ENCODE results near the gene EXOC4.
"Not testable (repeated sequence)": the region's sequence is repeated elsewhere in the genome, so short reads cannot be mapped to it uniquely, and the experiment has no call there.

The EXOC4 gene

GRCh38 chr7:134075799-134076198 lies 822.9 kb downstream of the EXOC4 start:
- Mint-ChIP-seq H3K4me3 (no peak overlapping the region), H3K9me3 (no peaks in the 10 kb centered on the region), H3K4me1 (ENCODE audit: low read depth) (no peaks in the 10 kb centered on the region), H3K36me3 (ENCODE audit: low read depth) (peaks cover 20% of the 10 kb centered on the region), H3K27me3 (no peaks in the 10 kb centered on the region), H3K27ac (no peak overlapping the region)
- DNase-seq: no peak

GRCh38 chr7:134077560-134077959 lies 824.7 kb downstream of the EXOC4 start:
- not testable (repeated sequence) for H3K4me3 Mint-ChIP-seq; DNase-seq; H3K27me3 Mint-ChIP-seq; H3K27ac Mint-ChIP-seq; H3K4me1 Mint-ChIP-seq (ENCODE audit: low read depth); H3K9me3 Mint-ChIP-seq
- H3K36me3 Mint-ChIP-seq (ENCODE audit: low read depth): peaks cover 20% of the 10 kb centered on the region

- H3K9me3 Mint-ChIP-seq: peaks cover 3% of the 10 kb centered on the region
- H3K36me3 Mint-ChIP-seq (ENCODE audit: low read depth): peaks cover 15% of the 10 kb centered on the region
- H3K4me1 Mint-ChIP-seq (ENCODE audit: low read depth): no peaks in the 10 kb centered on the region
- H3K27me3 Mint-ChIP-seq: no peaks in the 10 kb centered on the region
- no peak overlapping the region for H3K27ac Mint-ChIP-seq
- DNase-seq: no peak
- H3K4me3 Mint-ChIP-seq: no peak overlapping the region
Observed at GRCh38 chr7:134078991-134079390, 826.1 kb downstream of the EXOC4 start.

GRCh38 chr7:134081695-134082094 lies 828.8 kb downstream of the EXOC4 start:
- no peak overlapping the region for H3K27ac Mint-ChIP-seq
- no peaks in the 10 kb centered on the region for H3K36me3 Mint-ChIP-seq (ENCODE audit: low read depth)
- H3K4me1 Mint-ChIP-seq (ENCODE audit: low read depth): no peaks in the 10 kb centered on the region
- no peaks in the 10 kb centered on the region for H3K27me3 Mint-ChIP-seq
- peaks cover 9% of the 10 kb centered on the region for H3K9me3 Mint-ChIP-seq
- H3K4me3 Mint-ChIP-seq: no peak overlapping the region
- DNase-seq: no peak

- Mint-ChIP-seq H3K27ac (no peak overlapping the region), H3K4me1 (ENCODE audit: low read depth) (no peaks in the 10 kb centered on the region), H3K36me3 (ENCODE audit: low read depth) (no peaks in the 10 kb centered on the region), H3K9me3 (peaks cover 20% of the 10 kb centered on the region), H3K27me3 (no peaks in the 10 kb centered on the region), H3K4me3 (no peak overlapping the region)
- DNase-seq: no peak
Observed at GRCh38 chr7:134083766-134084487, 831.0 kb downstream of the EXOC4 start.

GRCh38 chr7:134084488-134085144 lies 831.7 kb downstream of the EXOC4 start:
- DNase-seq: no peak
- H3K36me3 Mint-ChIP-seq (ENCODE audit: low read depth): peaks cover 2% of the 10 kb centered on the region
- no peak overlapping the region for H3K27ac Mint-ChIP-seq
- H3K4me3 Mint-ChIP-seq: no peak overlapping the region
- H3K9me3 Mint-ChIP-seq: peaks cover 26% of the 10 kb centered on the region
- no peaks in the 10 kb centered on the region for H3K4me1 Mint-ChIP-seq (ENCODE audit: low read depth)
- H3K27me3 Mint-ChIP-seq: no peaks in the 10 kb centered on the region

- Mint-ChIP-seq H3K9me3 (peaks cover 33% of the 10 kb centered on the region), H3K36me3 (ENCODE audit: low read depth) (peaks cover 5% of the 10 kb centered on the region), H3K27me3 (no peaks in the 10 kb centered on the region), H3K4me3 (no peak overlapping the region), H3K27ac (no peak overlapping the region), H3K4me1 (ENCODE audit: low read depth) (no peaks in the 10 kb centered on the region)
- DNase-seq: no peak
Observed at GRCh38 chr7:134085311-134085710, 832.4 kb downstream of the EXOC4 start.

GRCh38 chr7:134086998-134087735 lies 834.3 kb downstream of the EXOC4 start:
- Mint-ChIP-seq H3K27me3 (no peaks in the 10 kb centered on the region), H3K9me3 (peaks cover 43% of the 10 kb centered on the region), H3K4me3 (no peak overlapping the region), H3K27ac (no peak overlapping the region), H3K4me1 (ENCODE audit: low read depth) (no peaks in the 10 kb centered on the region), H3K36me3 (ENCODE audit: low read depth) (peaks cover 5% of the 10 kb centered on the region)
- DNase-seq: no peak

- H3K27me3 Mint-ChIP-seq: no peaks in the 10 kb centered on the region
- H3K9me3 Mint-ChIP-seq: peaks cover 50% of the 10 kb centered on the region
- H3K27ac Mint-ChIP-seq: no peak overlapping the region
- H3K4me1 Mint-ChIP-seq (ENCODE audit: low read depth): no peaks in the 10 kb centered on the region
- DNase-seq: no peak
- H3K4me3 Mint-ChIP-seq: no peak overlapping the region
- peaks cover 5% of the 10 kb centered on the region for H3K36me3 Mint-ChIP-seq (ENCODE audit: low read depth)
Observed at GRCh38 chr7:134088199-134088598, 835.3 kb downstream of the EXOC4 start.

GRCh38 chr7:134089446-134089845 lies 836.6 kb downstream of the EXOC4 start:
- peaks cover 60% of the 10 kb centered on the region for H3K9me3 Mint-ChIP-seq
- no peak for DNase-seq
- H3K4me3 Mint-ChIP-seq: no peak overlapping the region

GRCh38 chr7:134098072-134098471 lies 845.2 kb downstream of the EXOC4 start:
- H3K4me3 Mint-ChIP-seq: no peak overlapping the region
- no peak overlapping the region for H3K27ac Mint-ChIP-seq
- H3K9me3 Mint-ChIP-seq: peaks cover 30% of the 10 kb centered on the region
- H3K27me3 Mint-ChIP-seq: no peaks in the 10 kb centered on the region
- H3K36me3 Mint-ChIP-seq (ENCODE audit: low read depth): no peaks in the 10 kb centered on the region
- no peaks in the 10 kb centered on the region for H3K4me1 Mint-ChIP-seq (ENCODE audit: low read depth)
- no peak for DNase-seq

More at GRCh38 chr7:134089446-134089845, 836.6 kb downstream of the EXOC4 start:
- no peaks in the 10 kb centered on the region for H3K4me1 Mint-ChIP-seq (ENCODE audit: low read depth)
- no peaks in the 10 kb centered on the region for H3K27me3 Mint-ChIP-seq
- H3K36me3 Mint-ChIP-seq (ENCODE audit: low read depth): peaks cover 5% of the 10 kb centered on the region
- H3K27ac Mint-ChIP-seq: no peak overlapping the region

GRCh38 chr7:134101716-134102115 lies 848.8 kb downstream of the EXOC4 start:
- Mint-ChIP-seq H3K36me3 (ENCODE audit: low read depth) (no peaks in the 10 kb centered on the region), H3K9me3 (peaks cover 7% of the 10 kb centered on the region), H3K4me1 (ENCODE audit: low read depth) (no peaks in the 10 kb centered on the region), H3K4me3 (no peak overlapping the region), H3K27me3 (no peaks in the 10 kb centered on the region), H3K27ac (no peak overlapping the region)
- DNase-seq: no peak

- H3K9me3 Mint-ChIP-seq: no peaks in the 10 kb centered on the region
- no peak overlapping the region for H3K27ac Mint-ChIP-seq
- DNase-seq: no peak
- no peaks in the 10 kb centered on the region for H3K36me3 Mint-ChIP-seq (ENCODE audit: low read depth)
- no peak overlapping the region for H3K4me3 Mint-ChIP-seq
- H3K27me3 Mint-ChIP-seq: no peaks in the 10 kb centered on the region
- no peaks in the 10 kb centered on the region for H3K4me1 Mint-ChIP-seq (ENCODE audit: low read depth)
Observed at GRCh38 chr7:134104166-134104565, 851.3 kb downstream of the EXOC4 start.

- H3K36me3 Mint-ChIP-seq (ENCODE audit: low read depth): no peaks in the 10 kb centered on the region
- H3K9me3 Mint-ChIP-seq: no peaks in the 10 kb centered on the region
- no peak for DNase-seq
- H3K4me3 Mint-ChIP-seq: no peak overlapping the region
- H3K27ac Mint-ChIP-seq: no peak overlapping the region
- no peaks in the 10 kb centered on the region for H3K4me1 Mint-ChIP-seq (ENCODE audit: low read depth)
- no peaks in the 10 kb centered on the region for H3K27me3 Mint-ChIP-seq
Observed at GRCh38 chr7:134105841-134106240, 853.0 kb downstream of the EXOC4 start.

GRCh38 chr7:134108802-134109201 lies 855.9 kb downstream of the EXOC4 start:
- H3K4me3 Mint-ChIP-seq: no peak overlapping the region
- no peak overlapping the region for H3K27ac Mint-ChIP-seq
- no peaks in the 10 kb centered on the region for H3K36me3 Mint-ChIP-seq (ENCODE audit: low read depth)
- no peaks in the 10 kb centered on the region for H3K4me1 Mint-ChIP-seq (ENCODE audit: low read depth)
- no peaks in the 10 kb centered on the region for H3K27me3 Mint-ChIP-seq
- no peak for DNase-seq
- no peaks in the 10 kb centered on the region for H3K9me3 Mint-ChIP-seq

All from activated T-cell treated with anti-CD3 and anti-CD28 coated beads, Interleukin-2, amount 50 U/mL, for 24 hours (primary cell).